Common myeloid progenitor, CD34-positive (primary cell): Measurements from ENCODE around the gene DRGX.

Source experiments
- CTCF ChIA-PET: fragments of 350-600 bp; sonication (Branson Sonifier 250); formaldehyde crosslinking; loops from one replicate; lab custom pipeline; 2021; ENCODE audit warnings: antibody characterized with exemption; lab: Charles Lee
- POLR2A ChIA-PET: fragments of 350-600 bp; sonication (Branson Sonifier 250); formaldehyde crosslinking; loops from one replicate; lab custom pipeline; 2021; ENCODE audit warnings: antibody characterized with exemption; lab: Charles Lee
- DNase-seq, 3 donors: peaks; one replicate each; pipeline versions ENCODE4 v3.0.0 to v3.0.0-alpha.2; 2013
- H3K27ac ChIP-seq, 2 experiments: 1 replicate in 1 of 2; 2 replicates in 1 of 2; pipeline ENCODE4 v1.7.0; 2013; ENCODE audit warnings: inconsistent platforms in 2 of 2, low read length in 2 of 2, mild to moderate bottlenecking in 2 of 2, low read depth in 1 of 2, moderate library complexity in 1 of 2; ENCODE audit not compliant: severe bottlenecking in 2 of 2, insufficient read depth in 1 of 2, poor library complexity in 1 of 2
- H3K27me3 ChIP-seq, 5 experiments: replicated peaks in 2 of 5; 1 replicate in 3 of 5; 2 replicates in 2 of 5; pipeline versions ENCODE4 v1.6.1 to v1.7.0; 2013; ENCODE audit warnings: low read length in 4 of 5, mild to moderate bottlenecking in 2 of 5, moderate library complexity in 2 of 5, inconsistent platforms in 1 of 5; ENCODE audit not compliant: insufficient read depth in 5 of 5, control insufficient read depth in 4 of 5
- H3K36me3 ChIP-seq, 4 experiments: 1 replicate in 2 of 4; 2 replicates in 2 of 4; pipeline versions ENCODE4 v1.6.1 to v1.7.0; 2013; ENCODE audit warnings: low read length in 3 of 4, control low read depth in 1 of 4, mild to moderate bottlenecking in 1 of 4; ENCODE audit not compliant: control insufficient read depth in 4 of 4, insufficient read depth in 4 of 4
- H3K4me1 ChIP-seq, 4 experiments: 1 replicate in 3 of 4; 2 replicates in 1 of 4; pipeline versions ENCODE4 v1.6.1 to v1.7.1; 2013; ENCODE audit warnings: low read length in 3 of 4, mild to moderate bottlenecking in 3 of 4, control low read depth in 1 of 4, inconsistent platforms in 1 of 4, moderate library complexity in 1 of 4; ENCODE audit not compliant: control insufficient read depth in 4 of 4, insufficient read depth in 4 of 4; ENCODE audit errors: control extremely low read depth in 1 of 4
- H3K4me3 ChIP-seq, 7 experiments: 1 replicate in 4 of 7; 2 replicates in 3 of 7; pipeline versions ENCODE4 v1.5.1 to v1.7.0; 2013; ENCODE audit warnings: mild to moderate bottlenecking in 7 of 7, low read length in 6 of 7, moderate library complexity in 6 of 7, inconsistent platforms in 2 of 7, low read depth in 2 of 7, control low read depth in 1 of 7; ENCODE audit not compliant: insufficient read depth in 4 of 7, control insufficient read depth in 1 of 7; ENCODE audit errors: extremely low read depth in 1 of 7
- H3K9me3 ChIP-seq, 5 experiments: 1 replicate in 4 of 5; 2 replicates in 1 of 5; pipeline versions ENCODE4 v1.6.1 to v1.7.1; 2013; ENCODE audit warnings: low read length in 4 of 5, mild to moderate bottlenecking in 2 of 5, inconsistent platforms in 1 of 5, low read depth in 1 of 5, moderate library complexity in 1 of 5; ENCODE audit not compliant: control insufficient read depth in 4 of 5, insufficient read depth in 2 of 5; ENCODE audit errors: control extremely low read depth in 1 of 5
- WGBS: methylation state at CpG from one replicate; pipeline ENCODE4 v1.1.5; 2013; ENCODE audit not compliant: insufficient coverage; 5-methylcytosine and 5-hydroxymethylcytosine counted together

The DRGX gene

GRCh38 chr10:49364747-49365146, 31.1 kb downstream of the DRGX start:
- ChIA-PET CTCF (no interaction called here), POLR2A (no interaction called here)
- no peaks in the 10 kb centered on the region for H3K36me3 ChIP-seq
- DNase-seq: no peak
- H3K27ac ChIP-seq: no peak overlapping the region
- no peak overlapping the region for H3K4me3 ChIP-seq
- WGBS: 98% methylated on average over 5 of the region's 8 CpGs
- no peaks in the 10 kb centered on the region for H3K9me3 ChIP-seq
- H3K4me1 ChIP-seq: peaks cover 0 to 12% (median 10%) of the 10 kb centered on the region in 4 experiments
- no peaks in the 10 kb centered on the region for H3K27me3 ChIP-seq

DNA sequence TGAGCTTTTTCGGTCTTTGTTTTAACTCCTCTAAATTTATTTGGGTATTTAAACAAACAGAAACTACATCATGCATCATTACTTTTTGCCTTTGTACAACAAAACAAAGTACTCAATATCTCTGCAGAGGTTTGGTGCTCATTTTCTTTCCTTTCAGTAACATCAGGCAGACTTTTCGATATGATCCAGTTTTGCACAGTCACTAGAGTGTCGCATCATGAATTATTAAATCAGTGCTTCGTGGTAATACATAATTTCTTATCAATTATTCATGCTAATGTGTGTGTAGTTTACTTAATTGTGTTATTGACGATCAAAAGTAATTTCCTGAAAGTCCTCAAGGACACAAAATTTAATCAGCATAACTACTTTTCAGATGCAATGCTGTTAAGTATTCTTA, 31.8 kb downstream of the DRGX start:
- H3K36me3 ChIP-seq: no peaks in the 10 kb centered on the region
- H3K27me3 ChIP-seq: no peaks in the 10 kb centered on the region
- POLR2A ChIA-PET: no interaction called here
- CTCF ChIA-PET: no interaction called here
- H3K4me1 ChIP-seq: peaks cover 0 to 17% (median 13%) of the 10 kb centered on the region in 4 experiments
- H3K9me3 ChIP-seq: no peaks in the 10 kb centered on the region
- no peak overlapping the region for H3K27ac ChIP-seq
- WGBS: 100% methylated on average over 1 of the region's 5 CpGs
- DNase-seq: no peak
- H3K4me3 ChIP-seq: no peak overlapping the region

- H3K9me3 ChIP-seq: no peaks in the 10 kb centered on the region
- ChIA-PET CTCF (no interaction called here), POLR2A (no interaction called here)
- no peak overlapping the region for H3K4me3 ChIP-seq
- H3K36me3 ChIP-seq: no peaks in the 10 kb centered on the region
- WGBS: 95% methylated on average over 5 of the region's 8 CpGs
- DNase-seq: no peak
- no peak overlapping the region for H3K27ac ChIP-seq
- H3K4me1 ChIP-seq: peaks cover 0 to 17% (median 13%) of the 10 kb centered on the region in 4 experiments
- no peaks in the 10 kb centered on the region for H3K27me3 ChIP-seq
Observed at GRCh38 chr10:49363309-49364031, 32.4 kb downstream of the DRGX start.

GRCh38 chr10:49362596-49363260, 33.2 kb downstream of the DRGX start:
- WGBS: 94% methylated on average over 9 of the region's 10 CpGs
- POLR2A ChIA-PET: no interaction called here

GRCh38 chr10:49361735-49362568, 33.9 kb downstream of the DRGX start:
- no peak for DNase-seq
- 88% methylated on average over 10 of the region's 11 CpGs for WGBS
- peaks cover 0 to 7% (median 0%) of the 10 kb centered on the region in 5 experiments for H3K9me3 ChIP-seq
- POLR2A ChIA-PET: no interaction called here
- no peaks in the 10 kb centered on the region for H3K27me3 ChIP-seq
- no peaks in the 10 kb centered on the region for H3K36me3 ChIP-seq
- H3K4me3 ChIP-seq: no peak overlapping the region
- H3K4me1 ChIP-seq: peaks cover 0 to 17% (median 13%) of the 10 kb centered on the region in 4 experiments
- CTCF ChIA-PET: no interaction called here
- no peak overlapping the region for H3K27ac ChIP-seq

More at GRCh38 chr10:49362596-49363260, 33.2 kb downstream of the DRGX start:
- CTCF ChIA-PET: no interaction called here
- Histone ChIP-seq H3K27ac (no peak overlapping the region), H3K27me3 (no peaks in the 10 kb centered on the region), H3K36me3 (no peaks in the 10 kb centered on the region), H3K4me1 (peaks cover 0 to 17% (median 13%) of the 10 kb centered on the region in 4 experiments), H3K4me3 (no peak overlapping the region), H3K9me3 (peaks cover 0 to 2% (median 0%) of the 10 kb centered on the region in 5 experiments)
- no peak for DNase-seq

- H3K4me3 ChIP-seq: no peak overlapping the region
- CTCF ChIA-PET: no interaction called here
- peaks cover 0 to 17% (median 13%) of the 10 kb centered on the region in 4 experiments for H3K4me1 ChIP-seq
- POLR2A ChIA-PET: no interaction called here
- WGBS: 97% methylated on average over 8 of the region's 8 CpGs
- no peaks in the 10 kb centered on the region for H3K27me3 ChIP-seq
- no peak for DNase-seq
- no peaks in the 10 kb centered on the region for H3K36me3 ChIP-seq
- peaks cover 0 to 7% (median 0%) of the 10 kb centered on the region in 5 experiments for H3K9me3 ChIP-seq
- H3K27ac ChIP-seq: no peak overlapping the region
Observed at GRCh38 chr10:49361178-49361554, 34.7 kb downstream of the DRGX start.
